SK-N-SH treated with all-trans-retinoic acid at 6 μM for 48 hours (cell line): ENCODE results near the gene KCNK6.

Source experiments
- ATAC-seq: fragments of 200-7000 bp; cut with Tn5 transposase; 3 replicates; pipeline ENCODE4 v1.9.1; 2020; ENCODE audit warnings: mild to moderate bottlenecking, moderate library complexity
- ARNTL ChIP-seq: fragments of 450-650 bp; formaldehyde crosslinking; IDR thresholded peaks from 2 replicates; pipeline ENCODE4 v1.5.0; 2020; ENCODE audit warnings: low read depth, mild to moderate bottlenecking, moderate library complexity, borderline replicate concordance
- CSDC2 ChIP-seq: fragments of 250-450 bp; sonication (Bioruptor Pico); IDR thresholded peaks from 2 replicates; pipeline ENCODE4 v1.5.0; 2020; ENCODE audit warnings: mild to moderate bottlenecking, moderate library complexity
- ESRRG ChIP-seq: fragments of 250-450 bp; sonication (Bioruptor Pico); IDR thresholded peaks from 2 replicates; pipeline ENCODE4 v1.6.1; 2021; ENCODE audit warnings: mild to moderate bottlenecking
- GLIS3 ChIP-seq: fragments of 250-450 bp; sonication (Bioruptor Pico); IDR thresholded peaks from 2 replicates; pipeline ENCODE4 v1.5.0; 2020; ENCODE audit warnings: mild to moderate bottlenecking, moderate library complexity
- ISL1 ChIP-seq: fragments of 250-450 bp; sonication (Bioruptor Pico); IDR thresholded peaks from 2 replicates; pipeline ENCODE4 v2.1.2; 2022; ENCODE audit warnings: mild to moderate bottlenecking, moderate library complexity
- OSR1 ChIP-seq: fragments of 250-450 bp; sonication (Bioruptor Pico); IDR thresholded peaks from 2 replicates; pipeline ENCODE4 v1.8.0; 2022; ENCODE audit warnings: moderate library complexity, mild to moderate bottlenecking, inconsistent platforms
- PATZ1 ChIP-seq: fragments of 250-450 bp; sonication (Bioruptor Pico); IDR thresholded peaks from 2 replicates; pipeline ENCODE4 v1.8.0; 2020; ENCODE audit warnings: mild to moderate bottlenecking, moderate library complexity, borderline replicate concordance
- POU6F1 ChIP-seq: fragments of 250-450 bp; sonication (Bioruptor Pico); IDR thresholded peaks from 2 replicates; pipeline ENCODE4 v1.8.0; 2021; ENCODE audit warnings: low read depth, mild to moderate bottlenecking, moderate library complexity, borderline replicate concordance
- PPARA ChIP-seq: fragments of 250-450 bp; sonication (Bioruptor Pico); IDR thresholded peaks from 2 replicates; pipeline ENCODE4 v1.5.0; 2020; ENCODE audit warnings: mild to moderate bottlenecking, borderline replicate concordance
- RARB ChIP-seq: fragments of 250-450 bp; sonication (Bioruptor Pico); IDR thresholded peaks from 2 replicates; pipeline ENCODE4 v1.8.0; 2021; ENCODE audit warnings: mild to moderate bottlenecking, moderate library complexity
- SNAI2 ChIP-seq: fragments of 250-450 bp; sonication (Bioruptor Pico); IDR thresholded peaks from 2 replicates; pipeline ENCODE4 v1.5.0; 2020; ENCODE audit warnings: mild to moderate bottlenecking, moderate library complexity
- TCF4 ChIP-seq: fragments of 250-450 bp; sonication (Bioruptor Pico); IDR thresholded peaks from 2 replicates; pipeline ENCODE4 v1.8.0; 2021; ENCODE audit warnings: mild to moderate bottlenecking, moderate library complexity, borderline replicate concordance
- TOX ChIP-seq: fragments of 250-450 bp; sonication (Bioruptor Pico); IDR thresholded peaks from 2 replicates; pipeline ENCODE4 v1.8.0; 2021; ENCODE audit warnings: mild to moderate bottlenecking, moderate library complexity, borderline replicate concordance
- ZC3H10 ChIP-seq: fragments of 250-450 bp; sonication (Bioruptor Pico); IDR thresholded peaks from 2 replicates; pipeline ENCODE4 v1.5.1; 2021; ENCODE audit warnings: mild to moderate bottlenecking, moderate library complexity
- ZFP3 ChIP-seq: fragments of 250-450 bp; sonication (Bioruptor Pico); IDR thresholded peaks from 2 replicates; pipeline ENCODE4 v1.5.0; 2020; ENCODE audit warnings: mild to moderate bottlenecking, moderate library complexity
- ZFP30 ChIP-seq: fragments of 450-650 bp; formaldehyde crosslinking; IDR thresholded peaks from 2 replicates; pipeline ENCODE4 v1.5.0; 2022; ENCODE audit warnings: mild to moderate bottlenecking, moderate library complexity
- ZNF565 ChIP-seq: fragments of 450-650 bp; formaldehyde crosslinking; conservative IDR thresholded peaks from 2 replicates; pipeline ENCODE4 v1.5.0; 2020; ENCODE audit warnings: low read depth, mild to moderate bottlenecking, moderate library complexity
- ZNF70 ChIP-seq: fragments of 450-650 bp; formaldehyde crosslinking; IDR thresholded peaks from 2 replicates; pipeline ENCODE4 v1.5.0; 2020; ENCODE audit warnings: mild to moderate bottlenecking, moderate library complexity
- ZNF8 ChIP-seq: fragments of 450-650 bp; formaldehyde crosslinking; IDR thresholded peaks from 2 replicates; pipeline ENCODE4 v1.5.0; 2020; ENCODE audit warnings: mild to moderate bottlenecking, moderate library complexity
- TF ChIP-seq, protein P1 (sequence below): fragments of 250-450 bp; sonication (Bioruptor Pico); IDR thresholded peaks from 2 replicates; pipeline ENCODE4 v1.5.1; 2021; ENCODE audit warnings: mild to moderate bottlenecking, moderate library complexity
- TF ChIP-seq, protein P2 (sequence below): fragments of 250-450 bp; sonication (Bioruptor Pico); IDR thresholded peaks from 2 replicates; pipeline ENCODE4 v1.5.0; 2020; ENCODE audit warnings: mild to moderate bottlenecking, moderate library complexity
- TF ChIP-seq, protein P3 (sequence below): fragments of 250-450 bp; sonication (Bioruptor Pico); IDR thresholded peaks from 2 replicates; pipeline ENCODE4 v1.5.1; 2020; ENCODE audit warnings: low read depth, mild to moderate bottlenecking, moderate library complexity

KCNK6 gene

GRCh38 chr19:38310986-38311385 lies 8.7 kb upstream of the KCNK6 start:
- no peak for ATAC-seq
- TF ChIP-seq, protein P1, sequence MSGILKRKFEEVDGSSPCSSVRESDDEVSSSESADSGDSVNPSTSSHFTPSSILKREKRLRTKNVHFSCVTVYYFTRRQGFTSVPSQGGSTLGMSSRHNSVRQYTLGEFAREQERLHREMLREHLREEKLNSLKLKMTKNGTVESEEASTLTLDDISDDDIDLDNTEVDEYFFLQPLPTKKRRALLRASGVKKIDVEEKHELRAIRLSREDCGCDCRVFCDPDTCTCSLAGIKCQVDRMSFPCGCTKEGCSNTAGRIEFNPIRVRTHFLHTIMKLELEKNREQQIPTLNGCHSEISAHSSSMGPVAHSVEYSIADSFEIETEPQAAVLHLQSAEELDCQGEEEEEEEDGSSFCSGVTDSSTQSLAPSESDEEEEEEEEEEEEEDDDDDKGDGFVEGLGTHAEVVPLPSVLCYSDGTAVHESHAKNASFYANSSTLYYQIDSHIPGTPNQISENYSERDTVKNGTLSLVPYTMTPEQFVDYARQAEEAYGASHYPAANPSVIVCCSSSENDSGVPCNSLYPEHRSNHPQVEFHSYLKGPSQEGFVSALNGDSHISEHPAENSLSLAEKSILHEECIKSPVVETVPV (CRISPR knock-in tag): no peak
- TF ChIP-seq POU6F1: no peak
- TF ChIP-seq PATZ1: no peak
- no peak for TF ChIP-seq ISL1 (CRISPR knock-in tag)
- TF ChIP-seq CSDC2: no peak

- no peak for TF ChIP-seq ZFP30 (CRISPR knock-in tag)
- TF ChIP-seq RARB (CRISPR knock-in tag): no peak
- TF ChIP-seq PPARA (CRISPR knock-in tag): no peak
- TF ChIP-seq ZC3H10 (CRISPR knock-in tag): no peak
- no peak for TF ChIP-seq ARNTL (CRISPR knock-in tag)
- TF ChIP-seq ESRRG (CRISPR knock-in tag): no peak
- TF ChIP-seq, protein P2, sequence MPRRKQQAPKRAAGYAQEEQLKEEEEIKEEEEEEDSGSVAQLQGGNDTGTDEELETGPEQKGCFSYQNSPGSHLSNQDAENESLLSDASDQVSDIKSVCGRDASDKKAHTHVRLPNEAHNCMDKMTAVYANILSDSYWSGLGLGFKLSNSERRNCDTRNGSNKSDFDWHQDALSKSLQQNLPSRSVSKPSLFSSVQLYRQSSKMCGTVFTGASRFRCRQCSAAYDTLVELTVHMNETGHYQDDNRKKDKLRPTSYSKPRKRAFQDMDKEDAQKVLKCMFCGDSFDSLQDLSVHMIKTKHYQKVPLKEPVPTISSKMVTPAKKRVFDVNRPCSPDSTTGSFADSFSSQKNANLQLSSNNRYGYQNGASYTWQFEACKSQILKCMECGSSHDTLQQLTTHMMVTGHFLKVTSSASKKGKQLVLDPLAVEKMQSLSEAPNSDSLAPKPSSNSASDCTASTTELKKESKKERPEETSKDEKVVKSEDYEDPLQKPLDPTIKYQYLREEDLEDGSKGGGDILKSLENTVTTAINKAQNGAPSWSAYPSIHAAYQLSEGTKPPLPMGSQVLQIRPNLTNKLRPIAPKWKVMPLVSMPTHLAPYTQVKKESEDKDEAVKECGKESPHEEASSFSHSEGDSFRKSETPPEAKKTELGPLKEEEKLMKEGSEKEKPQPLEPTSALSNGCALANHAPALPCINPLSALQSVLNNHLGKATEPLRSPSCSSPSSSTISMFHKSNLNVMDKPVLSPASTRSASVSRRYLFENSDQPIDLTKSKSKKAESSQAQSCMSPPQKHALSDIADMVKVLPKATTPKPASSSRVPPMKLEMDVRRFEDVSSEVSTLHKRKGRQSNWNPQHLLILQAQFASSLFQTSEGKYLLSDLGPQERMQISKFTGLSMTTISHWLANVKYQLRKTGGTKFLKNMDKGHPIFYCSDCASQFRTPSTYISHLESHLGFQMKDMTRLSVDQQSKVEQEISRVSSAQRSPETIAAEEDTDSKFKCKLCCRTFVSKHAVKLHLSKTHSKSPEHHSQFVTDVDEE (CRISPR knock-in tag): no peak
- no peak for TF ChIP-seq GLIS3 (CRISPR knock-in tag)
- TF ChIP-seq ZNF70 (CRISPR knock-in tag): no peak
- no peak for TF ChIP-seq POU6F1
- TF ChIP-seq ZNF8: no peak
- no peak for TF ChIP-seq ZFP3 (CRISPR knock-in tag)
- TF ChIP-seq SNAI2 (CRISPR knock-in tag): no peak
- TF ChIP-seq, protein P1 (CRISPR knock-in tag): no peak
- no peak for TF ChIP-seq TCF4 (CRISPR knock-in tag)
- TF ChIP-seq PATZ1: no peak
- no peak for TF ChIP-seq ZNF565 (CRISPR knock-in tag)
- no peak for TF ChIP-seq OSR1 (CRISPR knock-in tag)
- TF ChIP-seq TOX (CRISPR knock-in tag): no peak
- TF ChIP-seq, protein P3, sequence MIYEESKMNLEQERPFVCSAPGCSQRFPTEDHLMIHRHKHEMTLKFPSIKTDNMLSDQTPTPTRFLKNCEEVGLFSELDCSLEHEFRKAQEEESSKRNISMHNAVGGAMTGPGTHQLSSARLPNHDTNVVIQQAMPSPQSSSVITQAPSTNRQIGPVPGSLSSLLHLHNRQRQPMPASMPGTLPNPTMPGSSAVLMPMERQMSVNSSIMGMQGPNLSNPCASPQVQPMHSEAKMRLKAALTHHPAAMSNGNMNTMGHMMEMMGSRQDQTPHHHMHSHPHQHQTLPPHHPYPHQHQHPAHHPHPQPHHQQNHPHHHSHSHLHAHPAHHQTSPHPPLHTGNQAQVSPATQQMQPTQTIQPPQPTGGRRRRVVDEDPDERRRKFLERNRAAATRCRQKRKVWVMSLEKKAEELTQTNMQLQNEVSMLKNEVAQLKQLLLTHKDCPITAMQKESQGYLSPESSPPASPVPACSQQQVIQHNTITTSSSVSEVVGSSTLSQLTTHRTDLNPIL (CRISPR knock-in tag): no peak
- ATAC-seq: peak; percentile 97
These were observed 3.8 kb upstream of the KCNK6 start, which contains the start of gene YIF1B for GRCh38 chr19:38315657-38316476. Gene YIF1B (minus strand): TSS chr19:38315947. CDS start chr19:38315917, 30 bp downstream.
